GM18517 (cell line): ENCODE data around the gene MEF2B.
"Not testable (repeated sequence)": the region's sequence is repeated elsewhere in the genome, so short reads cannot be mapped to it uniquely, and the experiment has no call there.

Source experiments
- ATAC-seq: cut with Tn5 transposase; IDR thresholded peaks from one replicate; pipeline ENCODE4 v1.9.1; 2021; ENCODE audit warnings: mild to moderate bottlenecking, moderate library complexity; ENCODE audit not compliant: unreplicated experiment

Gene MEF2B

GRCh38 chr19:19102566-19102965 lies 67.5 kb downstream of the MEF2B start:
- not testable (repeated sequence) for ATAC-seq

DNA sequence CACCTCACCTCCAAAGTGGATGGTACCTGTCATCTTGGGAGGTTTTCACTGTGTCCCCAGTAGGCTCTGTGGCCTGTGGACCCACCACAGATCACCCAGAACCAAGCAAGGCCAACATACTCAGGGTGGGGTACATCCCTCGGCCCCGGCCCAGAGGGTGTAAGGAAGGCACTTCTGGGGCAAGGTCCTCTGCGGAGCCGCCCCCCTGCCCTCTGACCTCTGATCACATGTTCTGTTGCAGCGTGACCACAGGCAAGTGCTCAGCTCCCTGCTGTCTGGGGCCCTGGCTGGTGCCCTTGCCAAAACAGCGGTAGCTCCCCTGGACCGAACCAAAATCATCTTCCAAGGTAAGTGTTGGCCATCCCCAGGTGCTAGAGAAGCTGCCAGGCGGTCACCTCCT lies 68.5 kb downstream of the MEF2B start:
- ATAC-seq = no peak

DNA sequence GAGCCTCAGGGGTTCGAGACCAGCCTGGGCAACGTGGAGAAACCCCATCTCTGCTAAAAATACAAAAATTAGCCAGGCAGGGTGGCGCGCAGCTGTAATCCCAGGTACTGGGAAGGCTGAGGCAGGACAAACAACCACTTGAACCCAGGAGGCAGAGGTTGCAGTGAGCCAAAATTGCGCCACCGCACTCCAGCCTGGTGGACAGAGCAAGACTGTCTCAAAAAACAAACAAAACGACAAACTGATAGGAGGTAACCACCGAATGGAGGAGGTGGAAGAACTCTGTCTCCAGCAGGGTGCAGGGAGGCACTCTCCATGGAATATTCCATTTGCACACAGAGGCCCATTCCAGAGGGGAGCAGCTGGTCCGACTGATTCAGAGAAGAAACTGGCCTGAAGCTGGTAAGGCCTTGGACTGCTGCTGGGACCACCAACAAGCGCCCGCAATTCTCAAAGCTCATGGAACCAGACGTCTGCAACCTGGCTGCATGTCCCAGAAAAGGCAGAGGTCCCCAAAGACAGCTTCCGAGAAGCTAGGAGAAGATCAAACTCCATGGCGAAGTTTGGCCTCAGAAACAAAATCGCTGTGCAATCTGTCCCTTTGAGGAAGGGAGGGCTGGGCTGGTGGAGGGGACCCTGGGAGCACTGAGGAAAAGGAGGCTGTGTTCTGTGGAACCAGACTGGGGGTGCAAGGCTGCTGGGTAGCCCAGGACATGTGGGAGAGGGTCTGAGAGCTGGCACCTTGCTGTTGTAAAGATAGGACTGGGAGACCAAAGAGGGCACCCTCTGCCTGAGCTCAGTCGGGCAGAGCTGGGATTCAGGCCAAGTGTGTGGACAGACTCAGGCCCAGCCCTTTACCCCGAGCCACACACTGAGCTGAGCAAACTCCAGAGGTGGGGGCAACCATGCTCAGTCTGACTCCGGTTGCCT lies 71.1 kb downstream of the MEF2B start:
- no peak for ATAC-seq

GRCh38 chr19:19098084-19098702 lies 71.9 kb downstream of the MEF2B start:
- ATAC-seq = no peak

DNA sequence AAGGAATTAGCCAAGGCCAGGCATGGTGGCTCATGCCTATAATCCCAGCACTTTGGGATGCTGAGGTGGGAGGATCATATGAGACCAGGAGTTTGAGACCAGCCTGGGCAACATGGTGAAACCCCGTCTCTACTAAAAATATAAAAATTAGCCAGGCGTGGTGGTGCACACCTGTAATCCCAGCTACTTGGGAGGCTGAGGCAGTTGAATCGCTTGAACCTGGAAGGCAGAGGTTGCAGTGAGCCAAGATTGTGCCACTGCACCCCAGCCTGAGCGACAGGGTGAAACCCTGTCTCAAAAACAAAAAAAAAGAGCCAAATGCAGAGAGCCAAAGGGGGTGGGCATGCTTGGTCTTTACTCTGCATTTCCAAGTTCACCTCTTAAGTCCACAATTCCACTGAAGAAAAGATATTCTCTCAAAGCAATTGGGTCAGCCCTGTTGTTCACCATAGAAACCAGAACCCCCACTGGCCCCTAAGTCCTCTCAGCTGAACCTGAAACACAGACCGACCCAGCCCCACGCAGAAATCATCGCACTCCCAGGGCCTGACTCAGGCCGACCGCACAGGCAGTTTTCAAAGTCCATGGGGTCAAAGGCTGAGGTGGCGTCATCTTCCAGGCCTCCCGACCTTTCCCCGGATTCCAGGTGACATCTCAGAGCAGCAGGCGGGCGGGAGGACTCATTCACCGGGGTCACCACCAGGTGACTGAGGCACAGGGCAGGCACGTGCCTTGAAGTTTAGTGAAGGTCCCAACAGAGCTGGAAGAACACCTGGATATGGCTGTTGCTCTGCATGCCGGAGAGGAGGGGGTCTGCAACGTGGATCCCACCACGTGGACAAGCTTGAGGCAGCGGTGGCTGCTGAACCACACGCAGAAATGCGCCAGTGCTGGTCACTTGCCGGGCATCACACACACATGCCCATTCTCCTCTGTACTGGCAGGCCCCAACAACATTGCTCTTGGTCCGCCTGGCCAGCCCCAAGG lies 73.1 kb downstream of the MEF2B start:
- no peak for ATAC-seq

DNA sequence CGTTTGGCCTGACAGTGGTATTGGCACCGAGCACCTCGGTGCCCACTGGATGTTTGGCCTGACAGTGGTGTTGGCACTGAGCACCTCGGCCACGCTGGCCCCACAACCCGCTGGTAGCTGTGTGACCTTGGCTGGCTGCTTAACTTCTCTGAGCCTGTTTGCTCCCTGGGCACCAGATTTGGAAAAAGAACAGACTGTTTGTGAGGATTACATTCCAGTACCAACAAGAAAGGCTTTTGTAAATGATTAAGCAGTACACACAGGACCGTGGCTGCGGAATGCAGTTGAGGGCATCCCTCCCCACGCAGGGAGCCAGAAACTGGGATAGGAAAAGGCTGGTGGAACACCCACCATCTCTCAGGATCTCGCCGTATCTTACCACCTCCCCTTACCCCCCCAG lies 74.4 kb downstream of the MEF2B start:
- ATAC-seq = no peak
